HL-60 (cell line): ENCODE measurements around the gene IQSEC1.

Experiments used
- DNase-seq, 2 experiments: peaks; one replicate each; pipeline ENCODE4 v3.0.0-alpha.2; 2010 to 2020; ENCODE audit warnings: low read depth in 1 of 2, low spot score in 1 of 2
- H3K27ac ChIP-seq: fragments of 250-450 bp; sonication (Bioruptor Pico); replicated peaks from 2 replicates; pipeline ENCODE4 v1.5.1; 2020; ENCODE audit warnings: mild to moderate bottlenecking, moderate library complexity
- H3K27me3 ChIP-seq: fragments of 250-450 bp; sonication (Bioruptor Pico); 2 replicates; pipeline ENCODE4 v1.5.1; 2021; ENCODE audit warnings: mild to moderate bottlenecking, moderate library complexity; ENCODE audit not compliant: insufficient read depth, poor library complexity, severe bottlenecking
- H3K4me3 ChIP-seq: replicated peaks from 2 replicates; pipeline ENCODE4 v1.5.1; 2011; ENCODE audit warnings: mild to moderate bottlenecking, control low read depth, low read length; ENCODE audit not compliant: insufficient read depth
- CTCF ChIP-seq: IDR thresholded peaks from one replicate; pipeline ENCODE4 v1.5.1; 2011; ENCODE audit warnings: low read length, control low read depth, inconsistent platforms; ENCODE audit not compliant: insufficient read depth
- GABPA ChIP-seq: IDR thresholded peaks from 2 replicates; pipeline ENCODE4 v1.6.1; 2012; ENCODE audit warnings: low read depth
- POLR2AphosphoS5 ChIP-seq: IDR thresholded peaks from 2 replicates; pipeline ENCODE4 v1.6.1; 2012; ENCODE audit warnings: low read depth
- REST ChIP-seq: IDR thresholded peaks from 2 replicates; pipeline ENCODE4 v1.6.1; 2012; ENCODE audit warnings: low read depth; ENCODE audit not compliant: insufficient replicate concordance
- SPI1 ChIP-seq: IDR thresholded peaks from 2 replicates; pipeline ENCODE4 v1.6.1; 2012; ENCODE audit warnings: low read depth, mild to moderate bottlenecking, borderline replicate concordance

Gene IQSEC1

GRCh38 chr3:12938258-12938711 lies 134.9 kb downstream of the IQSEC1 start:
- Histone ChIP-seq H3K4me3 (no peak overlapping the region), H3K27me3 (no peaks in the 10 kb centered on the region), H3K27ac (no peak overlapping the region)
- no peak for TF ChIP-seq GABPA
- TF ChIP-seq REST: no peak
- TF ChIP-seq CTCF: no peak
- no peak for TF ChIP-seq SPI1
- no peak for TF ChIP-seq POLR2AphosphoS5
- DNase-seq: no peak

GRCh38 chr3:12935861-12936830 lies 137.1 kb downstream of the IQSEC1 start:
- TF ChIP-seq GABPA (no peak), CTCF (no peak), SPI1 (no peak)
- no peak for DNase-seq
- H3K4me3 ChIP-seq: no peak overlapping the region
- H3K27me3 ChIP-seq: no peaks in the 10 kb centered on the region
- no peak overlapping the region for H3K27ac ChIP-seq

- H3K4me3 ChIP-seq: no peak overlapping the region
- no peak for TF ChIP-seq REST
- TF ChIP-seq POLR2AphosphoS5: no peak
- TF ChIP-seq CTCF: no peak
- no peak for TF ChIP-seq SPI1
- TF ChIP-seq GABPA: no peak
- no peak overlapping the region for H3K27ac ChIP-seq
- no peak for DNase-seq
- no peaks in the 10 kb centered on the region for H3K27me3 ChIP-seq
Observed at GRCh38 chr3:12935023-12935860, 138.0 kb downstream of the IQSEC1 start.
